ENCODE measurements around the gene CIP2A.

Gene CIP2A

GRCh38 chr3:108509263-108509662, 80.0 kb downstream of the CIP2A start:
- DNase-seq = peak in 1 of 2 experiments; percentile 31

GRCh38 chr3:108507902-108508301, 81.3 kb downstream of the CIP2A start:
- no peak for DNase-seq

GRCh38 chr3:108505811-108506210, 83.4 kb downstream of the CIP2A start:
- no peak for DNase-seq

GRCh38 chr3:108503722-108504121, 85.5 kb downstream of the CIP2A start:
- no peak for DNase-seq

GRCh38 chr3:108501535-108501934, 87.7 kb downstream of the CIP2A start:
- no peak for DNase-seq

GRCh38 chr3:108500728-108501127, 88.5 kb downstream of the CIP2A start:
- no peak for DNase-seq

Measured in NCI-H446 (cell line).